Measurements from ENCODE around the gene DNAH6.
A peak's percentile ranks its signal among the peaks of the same experiment; 100 is the strongest.

Gene DNAH6

GRCh38 chr2:84731185-84731584 lies 214.9 kb downstream of the DNAH6 start:
- Mint-ChIP-seq H3K4me1 (no peaks in the 10 kb centered on the region), H3K27ac (no peak overlapping the region), H3K9me3 (no peaks in the 10 kb centered on the region), H3K4me3 (no peak overlapping the region), H3K36me3 (ENCODE audit: low read depth) (no peaks in the 10 kb centered on the region), H3K27me3 (ENCODE audit: low read depth, poor library complexity) (peaks cover 2% of the 10 kb centered on the region)
- TF ChIP-seq, protein P1, sequence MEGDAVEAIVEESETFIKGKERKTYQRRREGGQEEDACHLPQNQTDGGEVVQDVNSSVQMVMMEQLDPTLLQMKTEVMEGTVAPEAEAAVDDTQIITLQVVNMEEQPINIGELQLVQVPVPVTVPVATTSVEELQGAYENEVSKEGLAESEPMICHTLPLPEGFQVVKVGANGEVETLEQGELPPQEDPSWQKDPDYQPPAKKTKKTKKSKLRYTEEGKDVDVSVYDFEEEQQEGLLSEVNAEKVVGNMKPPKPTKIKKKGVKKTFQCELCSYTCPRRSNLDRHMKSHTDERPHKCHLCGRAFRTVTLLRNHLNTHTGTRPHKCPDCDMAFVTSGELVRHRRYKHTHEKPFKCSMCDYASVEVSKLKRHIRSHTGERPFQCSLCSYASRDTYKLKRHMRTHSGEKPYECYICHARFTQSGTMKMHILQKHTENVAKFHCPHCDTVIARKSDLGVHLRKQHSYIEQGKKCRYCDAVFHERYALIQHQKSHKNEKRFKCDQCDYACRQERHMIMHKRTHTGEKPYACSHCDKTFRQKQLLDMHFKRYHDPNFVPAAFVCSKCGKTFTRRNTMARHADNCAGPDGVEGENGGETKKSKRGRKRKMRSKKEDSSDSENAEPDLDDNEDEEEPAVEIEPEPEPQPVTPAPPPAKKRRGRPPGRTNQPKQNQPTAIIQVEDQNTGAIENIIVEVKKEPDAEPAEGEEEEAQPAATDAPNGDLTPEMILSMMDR (IDR thresholded peaks at IDR 0.05), result no peak
- no peak for DNase-seq

DNA sequence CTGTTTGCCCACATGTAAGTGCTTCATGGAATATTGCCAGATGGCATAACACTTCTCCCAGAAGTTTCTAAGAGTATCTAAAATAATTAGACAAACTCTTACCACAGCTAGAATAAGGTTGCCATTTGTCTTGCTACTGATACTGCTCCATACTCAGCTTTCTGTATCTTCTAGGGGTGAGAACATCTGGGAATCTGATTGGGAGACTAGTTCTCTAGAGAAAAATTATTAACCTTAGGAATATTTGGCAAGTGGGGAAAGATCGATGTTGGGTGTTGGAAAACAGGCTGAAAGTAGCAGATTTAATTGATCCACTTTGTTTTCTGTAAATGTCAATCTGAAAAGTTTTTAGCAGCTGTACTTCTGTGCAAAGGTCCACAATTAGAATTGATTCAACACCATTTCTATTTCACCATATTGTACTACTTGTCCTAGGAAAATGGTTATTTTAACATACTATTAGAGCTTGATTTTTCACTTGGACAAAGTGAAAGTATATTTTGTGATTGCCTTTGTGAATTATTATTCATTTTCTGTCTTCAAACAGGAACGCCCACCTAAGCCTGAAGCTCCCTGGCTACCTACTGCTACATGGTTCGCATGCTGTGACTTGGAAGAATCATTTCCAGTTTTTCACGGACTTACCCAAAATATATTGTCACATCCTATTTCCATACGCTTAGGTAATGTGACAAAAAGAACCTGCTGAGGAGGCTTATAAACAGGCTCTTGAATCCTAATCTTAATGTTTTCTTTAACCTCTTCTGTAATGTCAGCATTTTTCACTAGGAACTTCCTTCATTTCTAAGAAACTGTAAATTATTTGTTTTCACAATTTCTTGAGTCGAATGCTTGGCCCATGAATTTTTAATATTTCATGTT lies 216.8 kb downstream of the DNAH6 start:
- Mint-ChIP-seq H3K36me3 (ENCODE audit: low read depth) (no peaks in the 10 kb centered on the region), H3K4me3 (no peak overlapping the region), H3K4me1 (no peaks in the 10 kb centered on the region), H3K27ac (no peak overlapping the region), H3K27me3 (ENCODE audit: low read depth, poor library complexity) (peaks cover 2% of the 10 kb centered on the region), H3K9me3 (peaks cover 5% of the 10 kb centered on the region)
- no peak for DNase-seq
- TF ChIP-seq, protein P1 (IDR thresholded peaks at IDR 0.05), result no peak

DNA sequence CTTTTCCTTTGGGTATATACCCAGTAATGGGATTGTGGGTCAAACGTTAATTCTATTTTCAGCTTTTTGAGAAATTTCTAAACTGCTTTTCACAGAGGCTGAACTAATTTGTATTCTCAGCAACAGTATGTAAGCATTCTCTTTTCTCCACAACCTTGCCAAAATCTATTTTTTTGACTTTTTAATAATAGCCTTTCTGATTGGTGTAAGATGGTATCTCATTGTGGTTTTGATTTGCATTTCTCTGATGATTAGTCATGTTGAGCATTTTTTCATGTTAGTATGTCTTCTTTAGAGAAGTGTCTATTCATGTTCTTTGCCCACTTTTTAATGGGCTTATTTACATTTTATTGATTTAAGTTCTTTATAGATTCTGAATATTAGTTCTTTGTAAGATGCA lies 219.1 kb downstream of the DNAH6 start:
- TF ChIP-seq, protein P1 (IDR thresholded peaks at IDR 0.05), result no peak
- H3K27me3 Mint-ChIP-seq (ENCODE audit: low read depth, poor library complexity), result no peaks in the 10 kb centered on the region
- H3K27ac Mint-ChIP-seq, result no peak overlapping the region
- no peak overlapping the region for H3K4me3 Mint-ChIP-seq
- no peaks in the 10 kb centered on the region for H3K4me1 Mint-ChIP-seq
- no peak for DNase-seq
- peaks cover 5% of the 10 kb centered on the region for H3K9me3 Mint-ChIP-seq
- no peaks in the 10 kb centered on the region for H3K36me3 Mint-ChIP-seq (ENCODE audit: low read depth)

DNA sequence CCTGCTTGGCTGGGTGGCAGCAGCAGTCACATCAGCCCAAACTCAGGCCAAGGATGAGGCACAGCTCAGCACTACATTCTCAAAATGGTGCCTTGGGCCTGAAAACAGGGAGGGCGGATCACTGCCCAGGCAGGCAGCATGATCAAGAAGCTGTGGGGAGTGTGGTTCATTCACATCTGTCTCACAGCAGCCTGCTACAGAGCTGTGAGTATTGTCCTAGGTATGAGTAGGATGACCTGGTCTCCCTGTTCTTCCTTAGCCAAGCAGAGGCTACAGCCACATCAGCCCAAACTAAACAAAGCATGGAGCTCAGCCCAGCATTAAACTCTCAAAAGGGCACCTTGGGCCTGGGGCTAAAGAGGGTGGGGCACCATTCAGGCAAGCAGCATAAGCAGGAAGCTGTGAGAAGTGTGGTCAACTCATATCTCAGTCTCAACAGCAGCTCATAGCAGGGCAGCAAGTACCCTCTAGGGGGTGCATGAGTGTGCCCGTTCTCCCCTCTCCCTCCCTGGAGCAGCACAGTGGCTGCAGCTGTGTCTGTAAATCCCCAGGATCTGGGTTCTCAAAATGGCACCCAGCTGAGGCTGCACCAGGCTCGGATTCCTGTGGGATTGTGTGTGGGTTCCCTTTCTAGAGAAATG lies 225.0 kb downstream of the DNAH6 start:
- no peak overlapping the region for H3K27ac Mint-ChIP-seq
- H3K4me1 Mint-ChIP-seq, result no peaks in the 10 kb centered on the region
- DNase-seq, result no peak
- H3K4me3 Mint-ChIP-seq, result no peak overlapping the region
- TF ChIP-seq, protein P1 (IDR thresholded peaks at IDR 0.05), result no peak
- no peaks in the 10 kb centered on the region for H3K27me3 Mint-ChIP-seq (ENCODE audit: low read depth, poor library complexity)
- H3K36me3 Mint-ChIP-seq (ENCODE audit: low read depth), result no peaks in the 10 kb centered on the region
- peaks cover 5% of the 10 kb centered on the region for H3K9me3 Mint-ChIP-seq

GRCh38 chr2:84748341-84748740 lies 232.0 kb downstream of the DNAH6 start:
- no peaks in the 10 kb centered on the region for H3K36me3 Mint-ChIP-seq (ENCODE audit: low read depth)
- H3K27ac Mint-ChIP-seq, result peak overlapping the region; percentile 7
- H3K27me3 Mint-ChIP-seq (ENCODE audit: low read depth, poor library complexity), result no peaks in the 10 kb centered on the region
- H3K4me3 Mint-ChIP-seq, result no peak overlapping the region
- H3K9me3 Mint-ChIP-seq, result no peaks in the 10 kb centered on the region
- no peak for DNase-seq
- TF ChIP-seq, protein P1 (IDR thresholded peaks at IDR 0.05), result no peak
- no peaks in the 10 kb centered on the region for H3K4me1 Mint-ChIP-seq
